Middle frontal gyrus (tissue), 1 donor: ENCODE data around the gene TCF23.

Experiments used
- DNase-seq: peaks from one replicate; pipeline ENCODE4 v3.0.0-alpha.2; 2015; ENCODE audit warnings: low spot score; ENCODE audit errors: extremely low spot score

TCF23 gene

GRCh38 chr2:27128668-27129571 lies 19.9 kb upstream of the TCF23 start:
- DNase-seq: no peak

GRCh38 chr2:27130396-27130795 lies 18.4 kb upstream of the TCF23 start:
- DNase-seq: no peak

- DNase-seq: no peak
Measured at GRCh38 chr2:27131429-27131828, 17.4 kb upstream of the TCF23 start.

GRCh38 chr2:27133195-27133875 lies 15.5 kb upstream of the TCF23 start:
- DNase-seq: no peak

- peak; percentile 97 for DNase-seq
Measured at GRCh38 chr2:27133905-27134780, 14.7 kb upstream of the TCF23 start, which contains the start of gene PREB. TSS of gene PREB (minus strand) at chr2:27134636. CDS start at chr2:27134421, 215 bp downstream.

- no peak for DNase-seq
Measured at GRCh38 chr2:27134781-27135477, 13.9 kb upstream of the TCF23 start.

- DNase-seq: no peak
Measured at GRCh38 chr2:27135478-27135955, 13.3 kb upstream of the TCF23 start.

- DNase-seq: no peak
Measured at GRCh38 chr2:27136751-27137150, 12.1 kb upstream of the TCF23 start.

GRCh38 chr2:27137322-27137935 lies 11.4 kb upstream of the TCF23 start:
- DNase-seq: no peak

- no peak for DNase-seq
Measured at GRCh38 chr2:27138111-27138510, 10.7 kb upstream of the TCF23 start.

- DNase-seq: no peak
Measured at GRCh38 chr2:27139310-27139709, 9.5 kb upstream of the TCF23 start, which contains the start of gene PRR30. TSS of gene PRR30 (minus strand) at chr2:27139410. CDS start at chr2:27138329, 1,081 bp downstream.

- DNase-seq: no peak
Measured at GRCh38 chr2:27143285-27143684, 5.5 kb upstream of the TCF23 start.

GRCh38 chr2:27145682-27146081 lies 3.1 kb upstream of the TCF23 start:
- DNase-seq: no peak

- DNase-seq: no peak
Measured at GRCh38 chr2:27147935-27148334, 869 bp upstream of the TCF23 start.

GRCh38 chr2:27149570-27150405 lies 984 bp downstream of the TCF23 start:
- DNase-seq: no peak

GRCh38 chr2:27150639-27151230 lies 1.9 kb downstream of the TCF23 start:
- DNase-seq: no peak

GRCh38 chr2:27152102-27152795 lies 3.4 kb downstream of the TCF23 start:
- no peak for DNase-seq

GRCh38 chr2:27152796-27153464 lies 4.1 kb downstream of the TCF23 start:
- DNase-seq: no peak
